Activated CD8-positive, alpha-beta memory T cell treated with anti-CD3 and anti-CD28 coated beads for 1 hour (primary cell): Measurements from ENCODE around the gene RDH13.
"Not testable (repeated sequence)": the region's sequence is repeated elsewhere in the genome, so short reads cannot be mapped to it uniquely, and the experiment has no call there.

Source experiments
- DNase-seq, 2 donors: peaks; one replicate each; pipeline ENCODE4 v3.0.0-alpha.2; 2020; ENCODE audit warnings: low read depth in 1 of 2; ENCODE audit errors: extremely low read depth in 1 of 2

Gene RDH13

DNA sequence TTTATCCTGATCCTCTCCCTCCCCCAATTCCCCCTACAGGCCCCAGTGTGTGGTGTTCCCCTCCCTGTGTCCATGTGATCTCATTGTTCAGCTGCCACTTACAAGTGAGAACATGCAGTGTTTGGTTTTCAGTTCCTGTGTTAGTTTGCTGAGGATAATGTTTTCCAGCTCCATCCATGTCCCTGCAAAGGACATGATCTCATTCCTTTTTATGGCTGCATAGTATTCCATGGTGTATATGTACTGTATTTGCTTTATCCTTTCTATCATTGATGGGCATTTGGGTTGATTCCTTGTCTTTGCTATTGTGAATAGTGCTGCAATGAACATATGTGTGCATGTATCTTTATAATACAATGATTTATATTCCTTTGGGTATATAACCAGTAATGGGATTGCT, 42.6 kb downstream of the RDH13 start:
- DNase-seq = not testable (repeated sequence)

DNA sequence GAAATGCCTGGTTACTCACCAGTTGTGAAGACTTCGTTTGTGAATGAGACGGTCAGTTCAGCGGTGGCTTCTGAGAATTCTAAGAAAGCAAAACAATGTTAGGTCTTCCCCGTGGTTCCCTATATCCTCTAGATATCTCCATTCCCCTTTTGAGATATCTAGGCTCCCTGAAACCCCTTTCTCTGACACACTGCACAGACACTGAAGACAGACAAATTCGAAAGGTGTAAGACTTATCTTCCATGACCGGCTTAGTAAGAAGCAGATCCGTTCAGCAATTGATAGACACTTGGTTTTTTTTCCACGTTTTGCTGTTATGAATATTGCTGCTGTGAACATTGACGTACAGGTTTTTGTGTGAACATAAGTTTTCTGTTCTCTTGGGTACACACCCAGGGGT, 44.3 kb downstream of the RDH13 start:
- no peak for DNase-seq

DNA sequence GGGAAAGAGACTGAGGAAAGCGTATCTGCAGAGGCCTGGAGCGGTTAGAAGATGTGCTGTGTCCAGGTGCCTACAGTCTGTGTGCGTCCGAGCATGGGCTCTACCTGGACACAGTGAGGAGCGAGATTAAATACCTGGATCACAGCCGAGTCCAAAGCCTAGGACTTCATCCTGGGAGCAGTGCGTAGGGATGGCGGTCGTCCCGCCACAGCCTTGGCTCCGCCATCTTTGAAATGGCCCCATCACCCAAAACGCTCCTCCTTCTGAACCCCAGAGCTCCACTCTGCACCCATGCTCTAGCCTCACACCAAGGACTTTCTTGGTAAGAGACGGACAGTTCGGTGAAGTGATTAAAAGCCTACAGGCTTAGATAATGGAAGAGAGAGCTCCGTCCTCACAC, 44.7 kb downstream of the RDH13 start:
- no peak for DNase-seq

DNA sequence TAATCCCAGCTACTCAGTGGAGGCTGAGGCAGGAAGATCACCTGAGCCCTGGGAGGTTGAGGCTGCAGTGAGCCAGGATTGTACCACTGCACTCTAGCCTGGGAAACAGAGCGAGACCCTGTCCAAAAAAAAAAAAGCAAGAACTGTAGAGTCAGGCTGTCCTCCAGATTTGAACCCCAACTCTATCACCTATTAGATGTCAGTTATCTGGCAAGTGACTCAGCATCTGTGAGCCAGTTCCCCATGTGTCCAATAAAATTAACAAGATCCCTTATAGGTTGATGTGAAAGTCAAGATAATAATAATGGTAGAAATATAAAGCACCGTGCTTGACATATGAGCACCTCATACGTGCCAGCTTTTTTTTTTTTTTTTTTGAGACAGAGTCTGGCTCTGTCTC, 46.9 kb downstream of the RDH13 start:
- no peak for DNase-seq

DNA sequence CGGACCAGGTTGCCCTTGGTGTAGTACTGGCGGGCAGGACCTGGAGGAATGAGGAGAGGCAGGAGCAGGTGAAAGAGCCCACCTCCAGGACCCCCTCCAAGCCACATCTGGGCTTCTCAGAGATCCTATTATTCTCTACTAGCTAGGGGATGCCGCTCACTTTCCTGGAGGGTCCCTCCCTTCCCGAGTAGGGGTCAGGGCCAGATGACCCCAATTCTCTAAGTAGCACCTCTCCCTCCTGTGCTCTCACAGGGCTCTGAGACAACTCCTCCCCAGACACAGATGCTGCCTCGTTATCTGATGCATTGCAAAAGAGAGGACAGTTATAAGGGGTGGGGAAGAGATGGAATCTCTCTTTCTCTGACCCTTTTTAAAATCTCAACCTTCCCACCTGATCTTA, 47.8 kb downstream of the RDH13 start:
- no peak for DNase-seq

DNA sequence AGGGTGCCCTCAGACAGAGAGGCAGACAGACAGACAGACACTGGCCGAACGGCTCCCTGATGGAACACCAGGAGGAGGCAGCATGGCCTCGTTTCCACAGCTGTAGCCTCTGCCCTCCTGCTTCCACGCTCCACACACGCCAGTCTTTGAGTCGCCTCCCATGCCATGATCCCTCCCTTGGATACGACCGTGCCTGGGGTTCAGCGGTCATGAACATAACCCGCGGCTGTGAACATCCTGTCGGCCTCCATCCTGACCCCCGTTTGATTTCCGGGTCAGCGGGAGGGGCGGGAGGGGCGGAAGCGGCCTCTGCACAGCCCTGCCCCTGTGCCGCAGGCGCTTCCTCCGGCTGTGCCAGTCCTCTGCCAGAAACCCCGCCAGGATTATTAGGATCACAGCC, 48.2 kb downstream of the RDH13 start:
- DNase-seq = no peak

DNA sequence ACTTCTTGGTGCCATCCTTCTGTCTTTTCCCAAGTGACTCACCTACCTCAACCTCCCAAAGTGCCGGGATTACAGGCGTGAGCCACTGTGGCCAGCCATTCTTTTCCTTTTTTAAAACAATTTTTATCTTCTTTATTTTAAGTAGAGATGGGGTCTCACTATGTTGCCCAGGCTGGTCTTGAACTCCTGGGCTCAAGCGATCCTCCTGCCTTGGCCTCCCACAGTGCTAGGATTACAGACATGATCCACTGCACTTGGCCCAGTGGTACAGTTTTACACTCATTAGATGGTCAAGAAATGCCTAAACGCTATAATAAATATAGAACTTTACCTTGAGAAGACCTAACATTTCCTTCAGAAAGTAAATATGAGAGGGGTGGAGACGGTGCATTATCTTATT, 49.4 kb downstream of the RDH13 start:
- no peak for DNase-seq

DNA sequence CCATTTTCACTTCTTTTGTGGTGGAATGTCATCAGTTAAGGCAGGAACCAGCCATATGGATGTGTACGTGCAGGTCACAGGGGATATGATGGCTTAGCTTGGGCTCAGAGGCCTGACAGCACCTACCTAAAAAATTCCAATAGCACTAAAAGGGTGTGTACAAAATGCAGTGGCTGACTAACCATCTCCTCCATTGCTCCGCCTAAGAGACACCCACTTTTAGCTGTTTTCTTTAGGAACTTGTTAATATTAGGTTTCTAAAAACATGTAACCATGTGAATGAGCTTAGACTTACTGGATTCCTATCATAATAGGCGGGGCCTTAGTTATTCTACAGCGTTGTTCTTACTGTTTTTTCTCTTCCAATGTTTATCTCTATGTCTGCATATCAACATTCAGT, 50.6 kb downstream of the RDH13 start:
- no peak for DNase-seq

DNA sequence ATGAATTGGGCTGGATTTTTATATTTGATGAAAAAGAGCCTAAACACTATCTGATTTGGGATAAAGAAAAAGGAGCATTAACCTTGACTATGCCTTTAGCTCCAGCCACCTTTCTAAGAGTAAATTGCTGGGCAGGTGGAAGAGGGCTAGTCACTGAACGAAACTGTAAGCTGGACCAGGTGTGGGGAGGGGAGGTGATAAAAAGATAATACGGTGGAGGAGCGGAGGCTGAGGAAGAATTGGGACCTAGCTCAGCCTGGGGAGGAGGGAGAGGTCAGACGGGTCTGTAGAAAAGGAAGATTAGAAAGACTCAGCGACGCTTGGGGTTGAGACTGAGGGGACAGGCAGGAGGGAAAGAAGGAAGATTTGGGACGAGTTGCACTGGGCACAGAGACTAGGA, 52.4 kb downstream of the RDH13 start:
- not testable (repeated sequence) for DNase-seq

DNA sequence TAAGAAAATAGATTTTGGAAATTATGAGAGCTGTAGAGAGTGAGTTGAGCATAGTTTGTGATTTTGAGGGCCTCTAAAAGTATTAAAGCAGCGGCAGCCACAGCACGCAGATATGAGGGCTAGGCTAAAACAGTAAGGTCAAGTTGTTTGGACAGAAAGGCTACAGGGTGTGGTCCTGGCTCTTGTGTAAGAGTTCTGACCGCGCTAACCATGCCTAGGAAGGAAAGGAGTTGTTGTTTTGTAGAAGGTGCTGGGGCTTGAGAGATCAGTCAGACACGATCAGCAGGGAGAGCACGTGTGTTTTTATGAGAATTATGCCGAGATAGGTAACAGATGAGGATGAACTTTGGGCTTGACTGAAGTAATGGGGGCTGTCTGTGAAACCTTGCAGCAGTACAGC, 54.2 kb downstream of the RDH13 start:
- not testable (repeated sequence) for DNase-seq

DNA sequence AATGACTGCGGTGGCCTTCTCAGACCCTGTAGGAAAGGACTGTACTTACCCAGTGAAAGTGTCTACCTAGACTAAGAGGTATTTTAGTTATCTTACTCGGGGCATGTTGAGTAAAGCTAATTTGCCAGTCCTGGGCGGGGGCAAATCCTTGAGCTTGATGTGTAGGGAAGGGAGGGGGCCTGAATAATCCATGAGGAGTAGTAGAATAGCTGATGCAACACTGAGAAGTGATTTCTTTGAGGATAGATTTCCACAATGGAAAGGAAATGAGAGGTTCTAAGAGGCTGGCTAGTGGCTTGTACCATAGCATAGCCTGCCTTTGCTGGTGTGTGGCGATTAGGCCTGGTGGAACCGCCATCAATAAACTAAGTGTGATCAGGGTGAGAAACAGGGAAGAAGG, 54.8 kb downstream of the RDH13 start:
- DNase-seq = not testable (repeated sequence)

DNA sequence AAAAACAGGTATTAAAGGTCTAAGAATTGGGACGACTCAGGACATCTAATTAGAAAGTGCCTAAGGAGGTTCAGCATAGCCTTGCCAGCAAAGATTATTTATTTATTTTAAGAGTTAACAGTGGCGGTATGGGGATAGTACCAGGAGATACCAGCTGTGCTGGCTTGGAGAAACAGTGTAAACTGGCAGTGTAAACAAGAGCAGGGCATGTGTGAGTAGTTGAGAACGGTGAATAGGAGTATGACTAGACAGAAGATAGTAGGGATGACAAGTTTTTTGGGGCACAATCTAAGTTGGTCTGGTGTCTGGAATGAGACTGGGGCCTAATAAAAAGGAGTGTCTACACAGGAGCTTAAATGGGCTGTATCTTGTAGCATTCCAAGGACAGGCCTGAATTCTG, 55.4 kb downstream of the RDH13 start:
- DNase-seq = not testable (repeated sequence)

DNA sequence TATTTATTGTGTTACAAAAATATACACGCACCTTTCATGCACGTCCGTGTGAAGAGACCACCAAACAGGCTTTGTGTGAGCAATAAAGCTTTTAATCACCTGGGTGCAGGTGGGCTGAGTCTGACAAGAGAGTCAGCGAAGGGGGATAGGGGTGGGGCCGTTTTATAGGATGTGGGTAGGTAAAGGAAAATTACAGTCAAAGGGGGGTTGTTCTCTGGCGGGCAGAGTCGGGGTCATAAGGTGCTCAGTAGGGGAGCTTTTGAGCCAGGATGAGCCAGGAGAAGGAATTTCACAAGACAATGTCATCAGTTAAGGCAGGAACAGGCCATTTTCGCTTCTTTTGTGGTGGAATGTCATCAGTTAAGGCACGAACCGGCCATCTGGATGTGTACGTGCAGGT, 56.2 kb downstream of the RDH13 start:
- not testable (repeated sequence) for DNase-seq

DNA sequence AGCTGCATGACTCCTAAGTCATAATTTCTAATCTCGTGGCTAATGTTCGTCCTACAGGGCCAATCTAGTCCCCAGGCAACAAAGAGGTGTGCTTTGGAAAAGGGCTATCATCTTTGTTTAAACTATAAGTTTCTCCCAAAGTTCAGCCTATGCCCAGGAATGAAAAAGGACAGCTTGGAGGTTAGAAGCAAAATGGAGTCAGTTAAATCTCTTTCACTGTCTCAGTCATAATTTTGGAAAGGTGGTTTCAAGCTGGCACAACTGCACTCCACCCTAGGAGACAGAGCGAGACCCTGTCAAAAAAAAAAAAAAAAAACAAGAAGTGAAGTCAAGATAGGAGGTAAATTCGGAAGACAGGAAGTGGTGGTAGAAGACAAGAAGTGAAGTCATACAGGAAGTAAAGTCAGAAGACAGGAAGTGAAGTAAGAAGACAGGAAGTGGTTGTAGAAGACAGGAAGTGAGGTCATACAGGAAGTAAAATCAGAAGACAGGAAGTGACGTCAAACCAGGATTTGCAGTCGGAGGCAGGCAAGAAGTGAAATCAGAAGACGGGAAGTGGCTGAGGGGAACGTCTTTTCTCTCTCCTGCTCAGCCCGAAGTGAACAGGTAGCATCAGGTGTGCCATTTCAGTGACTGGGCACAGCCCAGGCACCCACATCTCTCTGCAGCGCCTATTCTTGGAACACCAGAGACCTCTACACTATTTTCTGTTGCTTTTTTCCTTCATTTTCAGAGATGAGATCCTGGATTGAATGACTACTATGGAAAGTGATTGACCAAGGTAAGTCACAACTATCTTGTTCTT, 57.1 kb downstream of the RDH13 start:
- peak; percentile 4 to 7 for DNase-seq

DNA sequence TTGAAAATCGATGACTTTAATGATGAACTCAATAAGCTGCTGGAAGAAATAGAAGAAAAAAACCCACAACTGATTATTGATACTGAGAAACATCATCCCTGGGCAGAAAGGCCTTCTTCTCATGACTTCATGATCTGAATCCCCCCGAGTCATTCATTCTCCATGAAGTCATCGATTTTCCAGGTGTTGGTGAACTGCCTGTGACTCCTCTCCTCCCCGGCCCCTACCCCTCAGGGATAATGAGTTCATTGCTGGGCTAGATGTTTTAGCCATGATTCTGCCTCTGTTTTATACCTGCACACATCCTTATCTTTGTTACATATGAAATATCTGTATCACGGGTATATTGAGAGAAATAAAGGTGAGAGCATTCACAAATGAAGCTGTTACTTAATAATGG, 62.2 kb downstream of the RDH13 start:
- DNase-seq = no peak

DNA sequence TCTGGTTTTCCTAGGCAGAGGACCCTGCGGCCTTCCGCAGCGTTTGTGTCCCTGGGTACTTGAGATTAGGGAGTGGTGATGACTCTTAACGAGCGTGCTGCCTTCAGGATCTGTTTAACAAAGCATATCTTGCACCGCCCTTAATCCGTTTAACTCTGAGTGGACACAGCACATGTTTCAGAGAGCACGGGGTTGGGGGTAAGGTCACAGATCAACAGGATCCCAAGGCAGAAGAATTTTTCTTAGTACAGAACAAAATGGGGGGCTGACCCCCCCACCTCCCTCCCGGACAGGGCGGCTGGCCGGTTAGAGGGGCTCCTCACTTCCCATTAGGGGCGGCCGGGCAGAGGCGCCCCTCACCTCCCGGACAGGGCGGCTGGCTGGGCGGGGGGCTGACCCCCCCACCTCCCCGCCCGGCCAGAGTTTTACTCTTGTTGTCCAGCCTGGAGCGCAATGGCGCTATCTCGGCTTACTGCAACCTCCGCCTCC, 64.2 kb downstream of the RDH13 start:
- not testable (repeated sequence) for DNase-seq

DNA sequence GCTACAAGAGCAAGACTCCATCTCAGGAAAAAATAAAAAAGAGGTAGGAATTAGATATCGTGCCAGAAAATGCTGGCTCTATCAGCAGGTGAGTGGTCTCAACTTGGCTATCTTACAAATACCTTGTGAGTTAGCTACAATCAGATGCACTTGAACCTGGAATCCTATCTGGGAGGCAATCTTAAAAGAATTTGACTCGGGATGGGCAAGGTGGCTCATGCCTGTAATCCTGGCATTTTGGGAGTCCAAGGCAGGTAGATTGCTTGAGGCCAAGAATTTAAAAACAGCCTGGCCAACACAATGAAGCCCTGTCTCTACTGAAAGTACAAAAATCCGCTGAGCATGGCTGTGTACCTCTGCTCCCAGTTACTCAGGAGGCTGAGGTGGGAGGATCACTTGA, 67.4 kb downstream of the RDH13 start:
- DNase-seq = no peak
